IMR-90 (cell line): ENCODE data around the gene NUCB1.
A peak's percentile ranks its signal among the peaks of the same experiment; 100 is the strongest.

ENCODE experiments used
- NFE2L2 ChIP-seq: fragments of 150-350 bp; IDR thresholded peaks from 2 replicates; pipeline ENCODE4 v1.6.1; 2016; ENCODE audit warnings: low read depth, mild to moderate bottlenecking, low read length
- POLR2A ChIP-seq: IDR thresholded peaks from 2 replicates; pipeline ENCODE4 v1.6.1; 2012; ENCODE audit warnings: mild to moderate bottlenecking, low read depth, low read length
- TF ChIP-seq, protein P1 (sequence below): conservative IDR thresholded peaks from 2 replicates; pipeline ENCODE4 v1.5.1; 2012; ENCODE audit warnings: mild to moderate bottlenecking, low read depth, low read length, improper control_type of control experiment

DNA sequence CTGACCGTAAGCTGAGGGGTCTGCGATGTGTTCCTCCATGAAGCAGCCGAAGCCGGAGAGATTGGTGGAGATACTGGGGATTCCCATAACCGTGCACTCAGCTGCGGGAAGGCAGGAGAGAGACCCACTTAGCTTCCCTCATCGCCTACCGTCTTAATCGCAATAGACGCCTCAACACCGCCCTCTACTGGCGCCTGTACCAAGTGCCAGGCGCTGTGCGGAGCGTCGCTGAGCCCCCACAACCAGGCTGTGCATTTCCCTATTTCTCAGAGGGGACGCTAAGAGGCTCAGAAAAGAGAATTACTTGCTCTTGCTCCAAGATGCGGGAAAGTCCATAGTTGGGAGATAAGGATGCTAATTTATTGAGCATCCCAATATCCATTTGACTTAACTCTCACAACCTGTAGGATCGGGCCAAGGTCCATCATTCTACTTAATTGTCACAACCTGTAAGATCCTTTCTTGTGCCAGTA lies 70.8 kb downstream of the NUCB1 start:
- TF ChIP-seq, protein P1, sequence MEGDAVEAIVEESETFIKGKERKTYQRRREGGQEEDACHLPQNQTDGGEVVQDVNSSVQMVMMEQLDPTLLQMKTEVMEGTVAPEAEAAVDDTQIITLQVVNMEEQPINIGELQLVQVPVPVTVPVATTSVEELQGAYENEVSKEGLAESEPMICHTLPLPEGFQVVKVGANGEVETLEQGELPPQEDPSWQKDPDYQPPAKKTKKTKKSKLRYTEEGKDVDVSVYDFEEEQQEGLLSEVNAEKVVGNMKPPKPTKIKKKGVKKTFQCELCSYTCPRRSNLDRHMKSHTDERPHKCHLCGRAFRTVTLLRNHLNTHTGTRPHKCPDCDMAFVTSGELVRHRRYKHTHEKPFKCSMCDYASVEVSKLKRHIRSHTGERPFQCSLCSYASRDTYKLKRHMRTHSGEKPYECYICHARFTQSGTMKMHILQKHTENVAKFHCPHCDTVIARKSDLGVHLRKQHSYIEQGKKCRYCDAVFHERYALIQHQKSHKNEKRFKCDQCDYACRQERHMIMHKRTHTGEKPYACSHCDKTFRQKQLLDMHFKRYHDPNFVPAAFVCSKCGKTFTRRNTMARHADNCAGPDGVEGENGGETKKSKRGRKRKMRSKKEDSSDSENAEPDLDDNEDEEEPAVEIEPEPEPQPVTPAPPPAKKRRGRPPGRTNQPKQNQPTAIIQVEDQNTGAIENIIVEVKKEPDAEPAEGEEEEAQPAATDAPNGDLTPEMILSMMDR: peak; percentile 92
- TF ChIP-seq NFE2L2: no peak
- TF ChIP-seq POLR2A: peak; percentile 41; the same call in 1 of the 2 replicates
